Epithelial cell of esophagus (primary cell): ENCODE results near the gene DUSP16.

Source experiments
- DNase-seq: peaks from one replicate; pipeline ENCODE4 v3.0.0; 2010; ENCODE audit warnings: low read depth
- H3K4me3 ChIP-seq: 2 replicates; pipeline ENCODE4 v1.5.1; 2011; ENCODE audit warnings: mild to moderate bottlenecking, low read length, control low read depth
- CTCF ChIP-seq: IDR thresholded peaks from 2 replicates; pipeline ENCODE4 v1.5.1; 2011; ENCODE audit warnings: low read depth, mild to moderate bottlenecking, low read length, control low read depth, inconsistent platforms; ENCODE audit not compliant: insufficient read depth; ENCODE audit errors: missing control alignments

Gene DUSP16

GRCh38 chr12:12511021-12511783 is 51.5 kb downstream of the DUSP16 start:
- no peak overlapping the region for H3K4me3 ChIP-seq
- peak; percentile 97 for DNase-seq
- no peak for TF ChIP-seq CTCF

DNA sequence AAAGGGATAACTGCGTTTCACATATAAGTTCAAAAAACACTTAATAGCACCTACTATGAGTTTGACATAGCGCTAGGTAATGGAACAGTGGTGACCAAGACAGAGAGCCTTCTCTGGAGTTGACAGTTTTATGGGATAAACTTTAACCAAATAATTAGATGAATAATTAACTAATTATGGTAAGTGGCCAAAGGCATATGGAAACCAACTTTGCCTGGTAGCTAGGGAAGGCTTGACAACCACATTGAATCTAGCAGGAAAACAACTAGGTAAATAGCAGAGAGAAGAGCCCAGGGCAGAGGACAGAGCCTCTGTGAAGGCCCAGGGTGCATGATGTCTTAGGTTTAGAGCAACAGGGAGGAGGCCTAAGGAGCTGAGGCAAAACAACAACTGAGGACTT is 52.1 kb downstream of the DUSP16 start:
- no peak for TF ChIP-seq CTCF
- no peak overlapping the region for H3K4me3 ChIP-seq
- DNase-seq: no peak

- peak; percentile 91 for DNase-seq
These were observed 52.5 kb downstream of the DUSP16 start for GRCh38 chr12:12510141-12510540.

DNA sequence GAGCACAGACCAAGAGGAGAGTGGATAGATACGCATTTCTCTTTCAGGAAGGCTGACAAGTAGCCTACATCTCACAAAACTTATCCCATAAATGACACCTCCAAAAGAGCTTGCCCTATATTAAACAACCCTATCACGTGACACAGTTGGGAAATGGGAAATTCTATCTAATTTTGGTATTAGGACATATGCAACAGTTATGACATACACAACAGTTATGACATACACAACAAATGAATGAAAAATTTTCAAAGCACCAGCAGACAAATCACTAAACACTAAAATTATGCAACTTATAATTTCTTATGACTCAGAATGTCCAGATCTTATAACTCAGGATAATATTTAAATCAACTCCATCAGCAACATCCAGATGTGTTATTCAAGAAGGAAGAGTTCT is 54.1 kb downstream of the DUSP16 start:
- peak; percentile 77 for DNase-seq
- no peak overlapping the region for H3K4me3 ChIP-seq
- TF ChIP-seq CTCF: no peak

More at GRCh38 chr12:12510141-12510540, 52.5 kb downstream of the DUSP16 start:
- TF ChIP-seq CTCF: no peak
- no peak overlapping the region for H3K4me3 ChIP-seq

GRCh38 chr12:12507121-12507520 is 55.5 kb downstream of the DUSP16 start:
- DNase-seq: no peak
- no peak for TF ChIP-seq CTCF
- H3K4me3 ChIP-seq: no peak overlapping the region

GRCh38 chr12:12506496-12506890 is 56.2 kb downstream of the DUSP16 start:
- DNase-seq: no peak
- TF ChIP-seq CTCF: no peak

More at GRCh38 chr12:12506496-12506890, 56.2 kb downstream of the DUSP16 start:
- no peak overlapping the region for H3K4me3 ChIP-seq
